CD14-positive monocyte (primary cell): ENCODE data around the gene PRPF19. TPM values are rescaled to one million over a fixed set of nuclear protein-coding genes. Genes with fewer than 3 reads are reported as not detected.

Experiments
- DNase-seq, 3 donors: peaks; one replicate each; pipeline ENCODE4 v3.0.0-alpha.2; 2011 to 2022
- H2AFZ ChIP-seq: 2 replicates; pipeline ENCODE4 v1.6.0; 2012; ENCODE audit warnings: mild to moderate bottlenecking, low read depth, low read length, inconsistent platforms; ENCODE audit not compliant: insufficient read depth, poor library complexity, severe bottlenecking
- H3K27ac ChIP-seq, 2 donors: 1 replicate in 1 of 2; 2 replicates in 1 of 2; pipeline ENCODE4 v1.5.1; 2012 to 2013; ENCODE audit warnings: low read length in 2 of 2, control low read depth in 1 of 2, inconsistent platforms in 1 of 2, low read depth in 1 of 2, mild to moderate bottlenecking in 1 of 2
- H3K27me3 ChIP-seq, 2 donors: one replicate each; pipeline versions ENCODE4 v1.6.0 to v1.6.1; 2011 to 2013; ENCODE audit warnings: low read length in 2 of 2; ENCODE audit not compliant: control insufficient read depth in 2 of 2, insufficient read depth in 2 of 2
- H3K36me3 ChIP-seq, 2 donors: replicated peaks in 1 of 2; 1 replicate in 1 of 2; 2 replicates in 1 of 2; pipeline versions ENCODE4 v1.5.1 to v1.6.1; 2012 to 2013; ENCODE audit warnings: low read length in 2 of 2, control low read depth in 1 of 2, inconsistent platforms in 1 of 2, mild to moderate bottlenecking in 1 of 2; ENCODE audit not compliant: insufficient read depth in 2 of 2, control insufficient read depth in 1 of 2
- H3K4me1 ChIP-seq, 2 donors: 1 replicate in 1 of 2; 2 replicates in 1 of 2; pipeline versions ENCODE4 v1.5.1 to v1.6.1; 2012 to 2013; ENCODE audit warnings: low read length in 2 of 2, control low read depth in 1 of 2, inconsistent platforms in 1 of 2, mild to moderate bottlenecking in 1 of 2, moderate library complexity in 1 of 2; ENCODE audit not compliant: insufficient read depth in 2 of 2, control insufficient read depth in 1 of 2
- H3K4me2 ChIP-seq: replicated peaks from 2 replicates; pipeline ENCODE3; 2012; ENCODE audit warnings: low read length, moderate library complexity, mild to moderate bottlenecking; ENCODE audit not compliant: poor library complexity, severe bottlenecking; ENCODE audit errors: extremely low read depth
- H3K4me3 ChIP-seq, 3 experiments: fragments of 200-600 bp in 1 of 3; sonication (generic) in 1 of 3; replicated peaks in 1 of 3; 1 replicate in 2 of 3; 2 replicates in 1 of 3; pipeline ENCODE4 v1.5.1; 2011 to 2013; ENCODE audit warnings: low read length in 3 of 3, mild to moderate bottlenecking in 3 of 3, control low read depth in 2 of 3, low read depth in 2 of 3, inconsistent platforms in 1 of 3, moderate library complexity in 1 of 3
- H3K79me2 ChIP-seq: 2 replicates; pipeline ENCODE4 v1.6.0; 2012; ENCODE audit warnings: mild to moderate bottlenecking, control low read depth, inconsistent platforms, low read length, moderate library complexity; ENCODE audit not compliant: insufficient read depth
- H3K9ac ChIP-seq: 2 replicates; pipeline ENCODE4 v1.6.0; 2017; ENCODE audit warnings: low read length, mild to moderate bottlenecking; ENCODE audit not compliant: insufficient read depth, poor library complexity, severe bottlenecking
- H3K9me3 ChIP-seq, 2 donors: replicated peaks in 1 of 2; 1 replicate in 1 of 2; 2 replicates in 1 of 2; pipeline versions ENCODE4 v1.5.1 to v1.6.1; 2012 to 2013; ENCODE audit warnings: low read length in 2 of 2, control low read depth in 1 of 2; ENCODE audit not compliant: control insufficient read depth in 1 of 2, insufficient read depth in 1 of 2
- H4K20me1 ChIP-seq: 2 replicates; pipeline ENCODE4 v1.6.0; 2012; ENCODE audit warnings: mild to moderate bottlenecking, low read length, control low read depth, moderate library complexity; ENCODE audit not compliant: insufficient read depth
- H3K27ac Mint-ChIP-seq, 7 donors: one replicate each; pipeline ENCODE4 v1.8.0; 2020; ENCODE audit warnings: mild to moderate bottlenecking in 7 of 7, mixed read lengths in 7 of 7, moderate library complexity in 6 of 7, inconsistent platforms in 2 of 7
- H3K27me3 Mint-ChIP-seq, 3 donors: one replicate each; pipeline ENCODE4 v1.8.0; 2021 to 2022; ENCODE audit warnings: low read depth in 3 of 3, mild to moderate bottlenecking in 3 of 3, mixed read lengths in 3 of 3, moderate library complexity in 3 of 3, inconsistent platforms in 1 of 3
- H3K36me3 Mint-ChIP-seq, 2 donors: one replicate each; pipeline ENCODE4 v1.8.0; 2020; ENCODE audit warnings: mixed read lengths in 2 of 2, inconsistent platforms in 1 of 2, mild to moderate bottlenecking in 1 of 2
- H3K4me1 Mint-ChIP-seq: one replicate; pipeline ENCODE4 v1.8.0; 2020; ENCODE audit warnings: mild to moderate bottlenecking, mixed read lengths
- H3K4me3 Mint-ChIP-seq, 2 donors: one replicate each; pipeline ENCODE4 v1.8.0; 2020; ENCODE audit warnings: mild to moderate bottlenecking in 2 of 2, mixed read lengths in 2 of 2, moderate library complexity in 1 of 2
- H3K9me3 Mint-ChIP-seq, 7 donors: one replicate each; pipeline ENCODE4 v1.8.0; 2020 to 2022; ENCODE audit warnings: mixed read lengths in 7 of 7, mild to moderate bottlenecking in 6 of 7, moderate library complexity in 6 of 7, inconsistent platforms in 2 of 7
- CTCF ChIP-seq: fragments of 200-600 bp; IDR thresholded peaks from one replicate; pipeline ENCODE4 v1.8.0; 2022; ENCODE audit warnings: antibody characterized with exemption, mild to moderate bottlenecking
- WGBS: methylation state at CpG from one replicate; pipeline ENCODE4 v1.1.5; 2013; ENCODE audit warnings: missing lambda C conversion rate; ENCODE audit not compliant: insufficient coverage; 5-methylcytosine and 5-hydroxymethylcytosine counted together
- intact Hi-C, 2 donors: fragments of 100-400 bp; cut with micrococcal nuclease; formaldehyde crosslinking; loops; one replicate each; pipeline versions ENCODE4 v1.15.0 to v1.15.1; 2023
- polyA plus RNA-seq, 3 donors: library from polyadenylated mRNA; depleted of rRNA in 1 of 3; unstranded in 2 of 3; stranded (reverse) in 1 of 3; fragments of 300-500 nt in 2 of 3; fragments of >200 nt in 1 of 3; fragmentation: Illumina TruSeq in 2 of 3; gene quantifications; 1 replicate in 2 of 3; 2 replicates in 1 of 3; pipeline ENCODE4 v1.2.3, GENCODE V29; 2012 to 2021

The PRPF19 gene
- polyA plus RNA-seq, 3 donors: 7.8 to 33.2 (median 12.2) TPM

GRCh38 chr11:60862171-60862570 is 44.2 kb downstream of the PRPF19 start:
- Histone ChIP-seq H2AFZ (no peak overlapping the region), H3K36me3 (no peaks in the 10 kb centered on the region), H3K9me3 (no peaks in the 10 kb centered on the region), H3K79me2 (no peaks in the 10 kb centered on the region), H3K4me2 (no peak overlapping the region), H3K4me1 (peaks cover 18 to 22% of the 10 kb centered on the region in 2 donors), H4K20me1 (no peaks in the 10 kb centered on the region), H3K4me3 (no peak overlapping the region), H3K27me3 (no peaks in the 10 kb centered on the region), H3K27ac (no peak overlapping the region), H3K9ac (no peak overlapping the region)
- intact Hi-C loops: no loop called here
- Mint-ChIP-seq H3K4me3 (no peak overlapping the region), H3K9me3 (peaks cover 0 to 3% (median 0%) of the 10 kb centered on the region in 7 donors), H3K36me3 (no peaks in the 10 kb centered on the region), H3K27me3 (peaks cover 0 to 2% (median 2%) of the 10 kb centered on the region in 3 donors), H3K27ac (peak overlapping the region in 1 of 7 donors; percentile 13), H3K4me1 (peaks cover 21% of the 10 kb centered on the region)
- no peak for DNase-seq
- 99% methylated on average over 8 of the region's 9 CpGs for WGBS
- TF ChIP-seq CTCF: no peak

- Histone ChIP-seq H3K79me2 (no peaks in the 10 kb centered on the region), H3K27ac (no peak overlapping the region), H3K9me3 (no peaks in the 10 kb centered on the region), H3K4me1 (peaks cover 20 to 26% of the 10 kb centered on the region in 2 donors), H4K20me1 (no peaks in the 10 kb centered on the region), H2AFZ (no peak overlapping the region), H3K36me3 (no peaks in the 10 kb centered on the region), H3K4me3 (no peak overlapping the region), H3K9ac (no peak overlapping the region), H3K4me2 (no peak overlapping the region), H3K27me3 (no peaks in the 10 kb centered on the region)
- peaks cover 0 to 6% (median 0%) of the 10 kb centered on the region in 7 donors for H3K9me3 Mint-ChIP-seq
- H3K4me1 Mint-ChIP-seq: peaks cover 26% of the 10 kb centered on the region
- TF ChIP-seq CTCF: no peak
- intact Hi-C loops: no loop called here
- no peak overlapping the region for H3K27ac Mint-ChIP-seq
- no peaks in the 10 kb centered on the region for H3K36me3 Mint-ChIP-seq
- peaks cover 4 to 7% (median 7%) of the 10 kb centered on the region in 3 donors for H3K27me3 Mint-ChIP-seq
- DNase-seq: no peak
- 38% methylated on average over 7 of the region's 7 CpGs for WGBS
- H3K4me3 Mint-ChIP-seq: no peak overlapping the region
Observed at GRCh38 chr11:60860943-60861342, 45.4 kb downstream of the PRPF19 start.
